HG02642 (cell line): ENCODE results near the gene HSD17B11.
"Not testable (repeated sequence)": the region's sequence is repeated elsewhere in the genome, so short reads cannot be mapped to it uniquely, and the experiment has no call there.

ENCODE experiments used
- ATAC-seq: cut with Tn5 transposase; IDR thresholded peaks from one replicate; pipeline ENCODE4 v1.9.1; 2021; ENCODE audit warnings: mild to moderate bottlenecking; ENCODE audit not compliant: unreplicated experiment, poor library complexity

Gene HSD17B11

GRCh38 chr4:87315000-87315399 lies 76.0 kb downstream of the HSD17B11 start:
- not testable (repeated sequence) for ATAC-seq

- no peak for ATAC-seq
These were observed 77.2 kb downstream of the HSD17B11 start for GRCh38 chr4:87313756-87314155.

- no peak for ATAC-seq
These were observed 79.3 kb downstream of the HSD17B11 start for GRCh38 chr4:87311684-87312083.

- ATAC-seq = no peak
These were observed 80.2 kb downstream of the HSD17B11 start for GRCh38 chr4:87310691-87311335.

GRCh38 chr4:87309625-87310024 lies 81.4 kb downstream of the HSD17B11 start:
- ATAC-seq = no peak

GRCh38 chr4:87306056-87306455 lies 84.9 kb downstream of the HSD17B11 start:
- ATAC-seq = no peak

- no peak for ATAC-seq
These were observed 85.4 kb downstream of the HSD17B11 start for GRCh38 chr4:87305562-87305961.

- no peak for ATAC-seq
These were observed 86.1 kb downstream of the HSD17B11 start for GRCh38 chr4:87304745-87305432.

GRCh38 chr4:87299898-87300297 lies 91.1 kb downstream of the HSD17B11 start:
- no peak for ATAC-seq

- no peak for ATAC-seq
These were observed 92.6 kb downstream of the HSD17B11 start for GRCh38 chr4:87298362-87298761.

- ATAC-seq = not testable (repeated sequence)
These were observed 96.1 kb downstream of the HSD17B11 start for GRCh38 chr4:87294911-87295310.

- ATAC-seq = not testable (repeated sequence)
These were observed 97.1 kb downstream of the HSD17B11 start for GRCh38 chr4:87293889-87294288.

GRCh38 chr4:87286970-87287369 lies 104.0 kb downstream of the HSD17B11 start:
- no peak for ATAC-seq
